Nephron (organoid): ENCODE results near the gene CCDC12.
A peak's percentile ranks its signal among the peaks of the same experiment; 100 is the strongest.

Experiments used
- H3K27ac Mint-ChIP-seq, 3 experiments: 2 replicates each; pipeline ENCODE4 v1.8.0; 2020; ENCODE audit warnings: mixed read lengths in 3 of 3, mild to moderate bottlenecking in 2 of 3, moderate library complexity in 1 of 3
- H3K27me3 Mint-ChIP-seq: 2 replicates; pipeline ENCODE4 v1.8.0; 2021; ENCODE audit warnings: low read depth, mild to moderate bottlenecking, moderate library complexity, mixed read lengths
- H3K36me3 Mint-ChIP-seq: 2 replicates; pipeline ENCODE4 v1.8.0; 2020; ENCODE audit warnings: low read depth, mixed read lengths
- H3K4me1 Mint-ChIP-seq: 2 replicates; pipeline ENCODE4 v1.8.0; 2020; ENCODE audit warnings: mixed read lengths
- H3K4me3 Mint-ChIP-seq, 3 experiments: 2 replicates each; pipeline ENCODE4 v1.8.0; 2020; ENCODE audit warnings: mild to moderate bottlenecking in 3 of 3, mixed read lengths in 3 of 3, moderate library complexity in 2 of 3
- H3K9me3 Mint-ChIP-seq: 2 replicates; pipeline ENCODE4 v1.8.0; 2020; ENCODE audit warnings: mixed read lengths
- CTCF ChIP-seq, 3 experiments: fragments of 200-600 bp; sonication (generic); IDR thresholded peaks; one replicate each; pipeline ENCODE4 v1.5.0; 2021; ENCODE audit warnings: antibody characterized with exemption in 3 of 3; ENCODE audit not compliant: unreplicated experiment in 3 of 3

The CCDC12 gene

GRCh38 chr3:46935168-46935858, 41.2 kb downstream of the CCDC12 start:
- no peak overlapping the region for H3K4me3 Mint-ChIP-seq
- H3K27me3 Mint-ChIP-seq, result no peaks in the 10 kb centered on the region
- peak in 2 of 3 experiments; percentile 40 to 41 for TF ChIP-seq CTCF (IDR thresholded peaks at IDR 0.05; ENCODE audit: unreplicated experiment in 3 of 3)
- no peaks in the 10 kb centered on the region for H3K9me3 Mint-ChIP-seq
- peaks cover 67% of the 10 kb centered on the region for H3K4me1 Mint-ChIP-seq
- H3K27ac Mint-ChIP-seq, result peak overlapping the region; percentile 79 to 92 (median 85)
- peaks cover 35% of the 10 kb centered on the region for H3K36me3 Mint-ChIP-seq

- Mint-ChIP-seq H3K27me3 (no peaks in the 10 kb centered on the region), H3K36me3 (peaks cover 29% of the 10 kb centered on the region), H3K9me3 (no peaks in the 10 kb centered on the region), H3K4me1 (peaks cover 61% of the 10 kb centered on the region), H3K4me3 (no peak overlapping the region), H3K27ac (peak overlapping the region; percentile 52 to 92 (median 79))
- no peak for TF ChIP-seq CTCF (IDR thresholded peaks at IDR 0.05; ENCODE audit: unreplicated experiment in 3 of 3)
Observed at GRCh38 chr3:46934498-46935167, 41.9 kb downstream of the CCDC12 start.

GRCh38 chr3:46934072-46934471, 42.5 kb downstream of the CCDC12 start:
- no peak overlapping the region for H3K4me3 Mint-ChIP-seq
- no peaks in the 10 kb centered on the region for H3K27me3 Mint-ChIP-seq
- peak overlapping the region in 2 of 3 experiments; percentile 42 to 52 for H3K27ac Mint-ChIP-seq
- peaks cover 57% of the 10 kb centered on the region for H3K4me1 Mint-ChIP-seq
- no peak for TF ChIP-seq CTCF (IDR thresholded peaks at IDR 0.05; ENCODE audit: unreplicated experiment in 3 of 3)
- no peaks in the 10 kb centered on the region for H3K9me3 Mint-ChIP-seq
- H3K36me3 Mint-ChIP-seq, result peaks cover 28% of the 10 kb centered on the region

GRCh38 chr3:46933261-46933660, 43.3 kb downstream of the CCDC12 start:
- peaks cover 31% of the 10 kb centered on the region for H3K36me3 Mint-ChIP-seq

GRCh38 chr3:46932455-46933225, 43.9 kb downstream of the CCDC12 start:
- Mint-ChIP-seq H3K36me3 (peaks cover 27% of the 10 kb centered on the region), H3K9me3 (no peaks in the 10 kb centered on the region), H3K4me3 (no peak overlapping the region), H3K4me1 (peaks cover 62% of the 10 kb centered on the region), H3K27ac (peak overlapping the region; percentile 74 to 93 (median 83)), H3K27me3 (no peaks in the 10 kb centered on the region)
- TF ChIP-seq CTCF (IDR thresholded peaks at IDR 0.05; ENCODE audit: unreplicated experiment in 3 of 3), result no peak

More at GRCh38 chr3:46933261-46933660, 43.3 kb downstream of the CCDC12 start:
- Mint-ChIP-seq H3K4me1 (peaks cover 62% of the 10 kb centered on the region), H3K4me3 (no peak overlapping the region), H3K27me3 (no peaks in the 10 kb centered on the region), H3K27ac (peak overlapping the region in 2 of 3 experiments; percentile 26 to 66), H3K9me3 (no peaks in the 10 kb centered on the region)
- TF ChIP-seq CTCF (IDR thresholded peaks at IDR 0.05; ENCODE audit: unreplicated experiment in 3 of 3), result no peak
